ENCODE data around the gene CERS5.

The CERS5 gene, protein sequence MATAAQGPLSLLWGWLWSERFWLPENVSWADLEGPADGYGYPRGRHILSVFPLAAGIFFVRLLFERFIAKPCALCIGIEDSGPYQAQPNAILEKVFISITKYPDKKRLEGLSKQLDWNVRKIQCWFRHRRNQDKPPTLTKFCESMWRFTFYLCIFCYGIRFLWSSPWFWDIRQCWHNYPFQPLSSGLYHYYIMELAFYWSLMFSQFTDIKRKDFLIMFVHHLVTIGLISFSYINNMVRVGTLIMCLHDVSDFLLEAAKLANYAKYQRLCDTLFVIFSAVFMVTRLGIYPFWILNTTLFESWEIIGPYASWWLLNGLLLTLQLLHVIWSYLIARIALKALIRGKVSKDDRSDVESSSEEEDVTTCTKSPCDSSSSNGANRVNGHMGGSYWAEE

DNA sequence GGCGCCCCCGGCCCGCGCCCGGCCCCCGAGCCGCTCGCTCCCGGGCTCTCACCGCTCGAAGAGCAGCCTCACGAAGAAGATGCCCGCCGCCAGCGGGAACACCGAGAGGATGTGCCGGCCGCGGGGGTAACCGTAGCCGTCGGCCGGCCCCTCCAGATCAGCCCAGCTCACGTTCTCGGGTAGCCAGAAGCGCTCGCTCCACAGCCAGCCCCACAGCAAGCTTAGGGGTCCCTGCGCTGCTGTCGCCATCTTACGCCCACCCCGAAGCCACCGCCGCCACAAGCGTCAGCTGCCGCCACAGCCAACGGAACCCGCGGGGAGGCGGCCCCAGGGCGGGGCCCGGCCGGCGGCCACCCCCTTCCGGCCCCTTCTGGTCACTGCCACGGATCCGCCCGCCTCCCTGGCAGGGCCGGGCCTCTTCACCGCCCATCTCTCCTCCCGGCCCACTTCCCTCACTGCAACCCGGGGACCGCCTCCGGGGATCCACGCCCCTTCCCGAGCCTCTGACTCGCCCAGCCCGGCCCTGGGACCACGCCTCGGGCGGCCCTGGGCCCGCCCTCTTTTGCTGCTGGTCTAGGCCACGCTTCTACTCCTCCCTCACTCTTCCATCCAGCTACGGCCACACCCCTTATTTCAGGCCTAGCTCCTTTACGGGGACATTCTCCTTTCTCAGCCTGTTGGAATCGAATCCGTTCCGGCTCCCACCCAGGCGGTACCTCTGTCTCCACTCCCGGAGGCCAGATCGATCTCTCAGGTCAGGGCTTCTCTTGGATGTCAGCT is at the start of gene CERS5:
CERS5 (minus strand) TSS at position 321 of the 780 bp plus-strand sequence; CDS start at position 249, 72 bp downstream.
- H4K20me1 ChIP-seq (ENCODE audit: low read depth, low read length), result no peaks in the 10 kb centered on the region
- no peaks in the 10 kb centered on the region for H3K9me3 ChIP-seq (ENCODE audit: insufficient read depth, low read length)
- H3K27me3 ChIP-seq (ENCODE audit: low read length), result no peaks in the 10 kb centered on the region
- H3K4me2 ChIP-seq (ENCODE audit: low read depth, low read length, poor library complexity, severe bottlenecking), result peak within 1 kb of the TSS; percentile 80
- no peaks in the 10 kb centered on the region for H3K9me2 ChIP-seq (replicated peaks; ENCODE audit: insufficient read depth, low read length)
- H2AFZ ChIP-seq (ENCODE audit: low read depth, low read length, severe bottlenecking), result peak within 1 kb of the TSS; percentile 92
- H3K9ac ChIP-seq (ENCODE audit: low read length), result peak within 1 kb of the TSS; percentile 87
- peak within 1 kb of the TSS; percentile 59 for H3K27ac ChIP-seq (ENCODE audit: low read depth, low read length)
- peaks cover 34% of the 10 kb centered on the region for H3K79me2 ChIP-seq (ENCODE audit: insufficient read depth, low read length)
- 0 out of 2 replicates have a peak, but pooled peaks cover 6% of the 10 kb centered on the region for H3F3A ChIP-seq (ENCODE audit: insufficient read depth)
- no peaks in the 10 kb centered on the region for H3K36me3 ChIP-seq (ENCODE audit: low read length)
- peak within 1 kb of the TSS; percentile 89 for H3K4me3 ChIP-seq (ENCODE audit: insufficient read depth, low read length, poor library complexity, severe bottlenecking)
- TF ChIP-seq, protein P1, sequence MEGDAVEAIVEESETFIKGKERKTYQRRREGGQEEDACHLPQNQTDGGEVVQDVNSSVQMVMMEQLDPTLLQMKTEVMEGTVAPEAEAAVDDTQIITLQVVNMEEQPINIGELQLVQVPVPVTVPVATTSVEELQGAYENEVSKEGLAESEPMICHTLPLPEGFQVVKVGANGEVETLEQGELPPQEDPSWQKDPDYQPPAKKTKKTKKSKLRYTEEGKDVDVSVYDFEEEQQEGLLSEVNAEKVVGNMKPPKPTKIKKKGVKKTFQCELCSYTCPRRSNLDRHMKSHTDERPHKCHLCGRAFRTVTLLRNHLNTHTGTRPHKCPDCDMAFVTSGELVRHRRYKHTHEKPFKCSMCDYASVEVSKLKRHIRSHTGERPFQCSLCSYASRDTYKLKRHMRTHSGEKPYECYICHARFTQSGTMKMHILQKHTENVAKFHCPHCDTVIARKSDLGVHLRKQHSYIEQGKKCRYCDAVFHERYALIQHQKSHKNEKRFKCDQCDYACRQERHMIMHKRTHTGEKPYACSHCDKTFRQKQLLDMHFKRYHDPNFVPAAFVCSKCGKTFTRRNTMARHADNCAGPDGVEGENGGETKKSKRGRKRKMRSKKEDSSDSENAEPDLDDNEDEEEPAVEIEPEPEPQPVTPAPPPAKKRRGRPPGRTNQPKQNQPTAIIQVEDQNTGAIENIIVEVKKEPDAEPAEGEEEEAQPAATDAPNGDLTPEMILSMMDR (IDR thresholded peaks at IDR 0.05; ENCODE audit: insufficient read depth, low read length, poor library complexity, severe bottlenecking), result no peak
- no peak for TF ChIP-seq EZH2phosphoT487 (conservative IDR thresholded peaks at IDR 0.05; ENCODE audit: low read length)

DNA sequence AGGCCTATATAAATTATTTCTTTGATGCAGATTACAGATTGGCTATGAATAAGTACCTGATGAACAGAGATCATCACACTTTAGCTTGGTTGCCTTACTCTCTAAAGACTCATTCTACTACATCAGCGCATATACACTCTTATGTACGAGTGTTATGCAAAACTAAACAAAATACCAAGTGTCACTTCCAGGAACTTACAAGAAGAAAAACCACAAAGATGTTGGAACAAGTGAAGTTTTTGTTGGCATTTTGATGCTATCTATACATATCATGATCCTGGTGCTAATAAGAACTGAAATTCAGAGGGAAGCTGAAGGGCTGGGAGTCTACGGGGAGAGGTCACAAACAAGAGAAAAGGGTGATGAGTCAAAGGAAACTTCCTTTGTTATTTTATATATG is 47.9 kb upstream of the CERS5 start:
- Histone ChIP-seq H3K79me2 (ENCODE audit: insufficient read depth, low read length) (peaks cover 17% of the 10 kb centered on the region; the same call in 1 of the 2 replicates), H2AFZ (ENCODE audit: low read depth, low read length, severe bottlenecking) (no peak overlapping the region), H4K20me1 (ENCODE audit: low read depth, low read length) (no peaks in the 10 kb centered on the region), H3K4me3 (ENCODE audit: insufficient read depth, low read length, poor library complexity, severe bottlenecking) (no peak overlapping the region), H3K9me3 (ENCODE audit: insufficient read depth, low read length) (no peaks in the 10 kb centered on the region), H3F3A (ENCODE audit: insufficient read depth) (peaks cover 8% of the 10 kb centered on the region; the same call in 1 of the 2 replicates), H3K9ac (ENCODE audit: low read length) (no peak overlapping the region), H3K4me2 (ENCODE audit: low read depth, low read length, poor library complexity, severe bottlenecking) (no peak overlapping the region), H3K27ac (ENCODE audit: low read depth, low read length) (no peak overlapping the region), H3K36me3 (ENCODE audit: low read length) (no peaks in the 10 kb centered on the region), H3K9me2 (replicated peaks; ENCODE audit: insufficient read depth, low read length) (no peaks in the 10 kb centered on the region), H3K27me3 (ENCODE audit: low read length) (no peaks in the 10 kb centered on the region)
- no peak for TF ChIP-seq EZH2phosphoT487 (conservative IDR thresholded peaks at IDR 0.05; ENCODE audit: low read length)
- TF ChIP-seq, protein P1 (IDR thresholded peaks at IDR 0.05; ENCODE audit: insufficient read depth, low read length, poor library complexity, severe bottlenecking), result no peak

DNA sequence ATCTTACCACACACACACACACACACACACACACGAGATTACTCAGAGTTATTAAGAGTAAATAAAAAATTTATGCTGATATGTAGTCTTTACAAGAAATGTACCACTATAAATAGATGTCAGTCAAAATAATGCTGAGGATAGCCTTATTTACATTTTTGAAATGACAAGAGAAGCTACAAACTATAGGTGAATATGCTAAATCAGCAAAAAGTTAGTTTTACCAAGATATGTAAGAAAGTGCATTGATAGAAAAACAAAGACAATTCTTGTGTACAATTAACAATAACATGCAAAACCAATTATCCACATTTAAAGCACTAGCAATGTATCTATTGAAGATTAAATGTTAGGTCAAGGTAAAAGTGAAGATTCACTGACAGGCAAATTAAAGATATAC is 46.8 kb upstream of the CERS5 start:
- Histone ChIP-seq H3K27me3 (ENCODE audit: low read length) (no peaks in the 10 kb centered on the region), H3K36me3 (ENCODE audit: low read length) (no peaks in the 10 kb centered on the region), H2AFZ (ENCODE audit: low read depth, low read length, severe bottlenecking) (no peak overlapping the region), H3K4me3 (ENCODE audit: insufficient read depth, low read length, poor library complexity, severe bottlenecking) (no peak overlapping the region), H3K9me2 (replicated peaks; ENCODE audit: insufficient read depth, low read length) (no peaks in the 10 kb centered on the region), H3F3A (ENCODE audit: insufficient read depth) (peaks cover 8% of the 10 kb centered on the region; the same call in 1 of the 2 replicates), H3K27ac (ENCODE audit: low read depth, low read length) (no peak overlapping the region), H3K4me2 (ENCODE audit: low read depth, low read length, poor library complexity, severe bottlenecking) (peak overlapping the region; percentile 3), H3K9me3 (ENCODE audit: insufficient read depth, low read length) (no peaks in the 10 kb centered on the region), H4K20me1 (ENCODE audit: low read depth, low read length) (no peaks in the 10 kb centered on the region), H3K9ac (ENCODE audit: low read length) (no peak overlapping the region), H3K79me2 (ENCODE audit: insufficient read depth, low read length) (peaks cover 15% of the 10 kb centered on the region; the same call in 1 of the 2 replicates)
- no peak for TF ChIP-seq EZH2phosphoT487 (conservative IDR thresholded peaks at IDR 0.05; ENCODE audit: low read length)
- TF ChIP-seq, protein P1 (IDR thresholded peaks at IDR 0.05; ENCODE audit: insufficient read depth, low read length, poor library complexity, severe bottlenecking), result no peak

Measured in SU-DHL-6 (cell line).